PFSK-1 (cell line): Measurements from ENCODE around the gene PPARA.

Experiments
- FOXP2 ChIP-seq: optimal IDR thresholded peaks from 2 replicates; pipeline ENCODE3; 2011; ENCODE audit warnings: borderline replicate concordance, control low read depth, inconsistent platforms; ENCODE audit not compliant: insufficient read depth; ENCODE audit errors: extremely low read length, extremely low read depth
- POLR2AphosphoS5 ChIP-seq: IDR thresholded peaks from 2 replicates; pipeline ENCODE4 v1.6.1; 2012; ENCODE audit warnings: low read depth, mild to moderate bottlenecking, control low read depth, low read length, moderate library complexity
- SIN3A ChIP-seq: IDR thresholded peaks from 2 replicates; pipeline ENCODE4 v1.6.1; 2012; ENCODE audit warnings: mild to moderate bottlenecking, low read length, moderate library complexity, borderline replicate concordance; ENCODE audit not compliant: insufficient read depth
- TAF1 ChIP-seq: IDR thresholded peaks from 2 replicates; pipeline ENCODE4 v1.6.1; 2012; ENCODE audit warnings: low read length, control low read depth, borderline replicate concordance; ENCODE audit not compliant: insufficient read depth
- TF ChIP-seq, protein P1 (sequence below), 2 experiments: IDR thresholded peaks; 2 replicates each; pipeline versions ENCODE4 v1.6.1 to v1.8.0; 2011 to 2012; ENCODE audit warnings: low read depth in 2 of 2, low read length in 2 of 2, control low read depth in 1 of 2, inconsistent platforms in 1 of 2, mild to moderate bottlenecking in 1 of 2, moderate library complexity in 1 of 2; ENCODE audit not compliant: insufficient read depth in 1 of 2

The PPARA gene

DNA sequence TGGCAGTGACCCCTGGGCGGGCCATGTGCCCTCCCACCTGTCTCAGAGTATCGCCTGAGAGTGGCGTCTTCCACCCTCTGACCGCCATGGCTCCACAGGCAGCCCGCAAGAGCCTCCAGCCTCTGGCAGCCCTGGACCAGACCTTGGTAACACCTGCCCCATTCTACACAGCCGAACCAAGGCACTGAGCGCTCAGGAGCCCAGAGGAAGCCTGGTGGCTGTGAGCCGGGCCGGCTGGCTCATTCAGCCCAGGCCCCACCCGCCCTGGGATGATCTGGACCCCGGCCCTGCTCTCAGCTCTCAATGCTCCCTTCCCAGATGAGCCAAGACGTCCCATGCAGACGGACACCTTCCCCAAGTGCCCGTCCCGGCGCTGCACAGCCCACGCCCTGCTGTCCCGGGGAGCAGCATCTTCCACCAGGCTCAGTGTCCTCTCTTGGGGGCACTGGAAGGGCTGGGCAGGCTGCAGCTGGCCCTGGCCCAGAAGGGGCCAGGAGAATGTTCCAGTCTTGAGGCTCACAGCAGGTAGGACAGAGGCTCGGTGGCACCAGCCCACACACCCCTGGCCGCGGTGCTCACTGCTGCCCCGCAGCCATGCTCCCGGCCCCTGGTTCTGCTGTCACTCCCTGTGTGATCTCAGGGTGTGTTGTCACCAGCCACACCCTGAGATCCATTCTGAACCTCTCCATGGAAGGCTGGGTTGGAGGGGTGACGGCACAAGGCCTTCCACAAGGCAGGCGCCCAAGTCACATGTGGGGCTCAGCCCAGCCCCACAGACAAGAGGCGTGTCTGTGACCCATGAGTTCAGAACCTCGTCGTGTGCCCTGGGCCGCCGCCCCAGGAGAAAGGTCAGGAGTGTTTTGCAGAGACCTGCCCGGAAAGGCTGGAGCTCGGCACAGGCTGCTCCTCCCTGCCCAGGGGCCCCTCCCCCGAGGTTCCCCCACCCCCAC lies 24.2 kb upstream of the PPARA start:
- TF ChIP-seq SIN3A (no peak), TAF1 (no peak)

DNA sequence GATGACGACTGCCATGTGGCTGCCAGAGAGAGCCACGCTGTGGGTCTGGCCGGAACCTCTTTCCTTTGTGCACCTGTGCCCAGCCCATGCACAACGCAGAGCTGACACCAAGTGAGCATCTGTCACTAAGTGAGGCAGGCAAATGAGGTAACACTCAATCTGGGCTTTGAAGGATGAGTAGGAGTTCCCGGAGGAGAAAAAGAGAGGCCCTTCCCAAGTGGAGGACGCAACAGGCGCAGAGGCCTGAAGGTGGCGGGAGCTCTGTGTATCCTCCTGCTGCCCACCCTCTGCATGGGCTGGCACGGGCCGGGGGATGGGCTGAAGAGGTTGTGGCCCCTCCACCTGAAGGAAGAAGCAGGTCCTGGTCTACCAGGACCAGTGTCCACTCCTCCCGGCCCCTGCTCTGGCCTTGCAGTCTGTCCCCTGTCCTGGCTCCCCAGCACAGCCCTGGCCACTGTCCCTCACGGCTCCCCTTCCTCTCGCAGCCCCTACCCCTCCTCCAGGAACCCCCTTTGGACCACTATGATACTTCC lies 23.4 kb upstream of the PPARA start:
- TF ChIP-seq, protein P1, sequence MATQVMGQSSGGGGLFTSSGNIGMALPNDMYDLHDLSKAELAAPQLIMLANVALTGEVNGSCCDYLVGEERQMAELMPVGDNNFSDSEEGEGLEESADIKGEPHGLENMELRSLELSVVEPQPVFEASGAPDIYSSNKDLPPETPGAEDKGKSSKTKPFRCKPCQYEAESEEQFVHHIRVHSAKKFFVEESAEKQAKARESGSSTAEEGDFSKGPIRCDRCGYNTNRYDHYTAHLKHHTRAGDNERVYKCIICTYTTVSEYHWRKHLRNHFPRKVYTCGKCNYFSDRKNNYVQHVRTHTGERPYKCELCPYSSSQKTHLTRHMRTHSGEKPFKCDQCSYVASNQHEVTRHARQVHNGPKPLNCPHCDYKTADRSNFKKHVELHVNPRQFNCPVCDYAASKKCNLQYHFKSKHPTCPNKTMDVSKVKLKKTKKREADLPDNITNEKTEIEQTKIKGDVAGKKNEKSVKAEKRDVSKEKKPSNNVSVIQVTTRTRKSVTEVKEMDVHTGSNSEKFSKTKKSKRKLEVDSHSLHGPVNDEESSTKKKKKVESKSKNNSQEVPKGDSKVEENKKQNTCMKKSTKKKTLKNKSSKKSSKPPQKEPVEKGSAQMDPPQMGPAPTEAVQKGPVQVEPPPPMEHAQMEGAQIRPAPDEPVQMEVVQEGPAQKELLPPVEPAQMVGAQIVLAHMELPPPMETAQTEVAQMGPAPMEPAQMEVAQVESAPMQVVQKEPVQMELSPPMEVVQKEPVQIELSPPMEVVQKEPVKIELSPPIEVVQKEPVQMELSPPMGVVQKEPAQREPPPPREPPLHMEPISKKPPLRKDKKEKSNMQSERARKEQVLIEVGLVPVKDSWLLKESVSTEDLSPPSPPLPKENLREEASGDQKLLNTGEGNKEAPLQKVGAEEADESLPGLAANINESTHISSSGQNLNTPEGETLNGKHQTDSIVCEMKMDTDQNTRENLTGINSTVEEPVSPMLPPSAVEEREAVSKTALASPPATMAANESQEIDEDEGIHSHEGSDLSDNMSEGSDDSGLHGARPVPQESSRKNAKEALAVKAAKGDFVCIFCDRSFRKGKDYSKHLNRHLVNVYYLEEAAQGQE (IDR thresholded peaks at IDR 0.05; ENCODE audit: insufficient read depth in 1 of 2, low read depth in 2 of 2, low read length in 2 of 2) = no peak
- TF ChIP-seq POLR2AphosphoS5 (no peak), TAF1 (no peak), FOXP2 (no peak), SIN3A (no peak)

DNA sequence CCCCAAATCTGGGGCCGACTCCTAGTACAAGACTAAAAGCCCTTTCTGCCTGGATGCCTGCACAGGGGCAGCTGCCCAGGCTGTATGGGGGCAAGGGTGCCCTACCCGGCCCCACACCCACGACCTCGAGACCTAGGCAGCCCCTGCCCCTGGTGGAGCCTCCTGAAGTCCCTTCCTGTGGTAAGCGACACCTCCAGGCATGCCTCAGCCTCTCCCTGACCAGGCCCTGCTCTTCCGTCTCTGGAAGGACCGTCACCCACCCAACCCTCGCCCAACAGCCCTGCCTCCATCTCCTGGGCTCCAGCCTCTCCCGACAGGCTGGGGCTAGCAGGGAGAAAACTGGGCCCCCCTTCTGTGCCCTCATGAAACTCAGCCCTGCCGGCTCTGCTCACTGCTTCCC lies 22.8 kb upstream of the PPARA start:
- TF ChIP-seq POLR2AphosphoS5 (no peak), SIN3A (no peak), TAF1 (no peak), FOXP2 (no peak)
- TF ChIP-seq, protein P1 (IDR thresholded peaks at IDR 0.05; ENCODE audit: insufficient read depth in 1 of 2, low read depth in 2 of 2, low read length in 2 of 2) = no peak

DNA sequence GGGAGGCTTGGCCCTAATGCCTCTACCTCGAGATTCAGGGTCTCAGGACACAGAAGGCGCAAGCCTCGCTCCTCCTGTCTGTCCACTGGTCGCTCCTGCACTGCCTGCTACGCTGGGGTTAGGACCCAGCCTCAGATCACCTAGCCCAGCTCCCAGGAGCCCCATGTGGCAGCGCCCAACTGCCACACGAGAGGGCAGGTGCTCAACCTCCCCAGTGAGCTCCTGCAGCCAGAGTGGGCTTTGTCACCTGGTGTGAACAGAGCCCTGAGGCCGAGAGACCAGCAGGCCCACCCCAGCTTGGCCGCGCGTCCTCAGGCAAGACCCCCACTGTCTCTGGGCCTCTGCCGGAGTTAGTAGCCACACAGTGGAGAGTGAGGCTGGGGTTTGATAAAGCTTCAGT lies 21.7 kb upstream of the PPARA start:
- TF ChIP-seq TAF1 (no peak), POLR2AphosphoS5 (no peak), FOXP2 (no peak), SIN3A (no peak)
- TF ChIP-seq, protein P1 (IDR thresholded peaks at IDR 0.05; ENCODE audit: insufficient read depth in 1 of 2, low read depth in 2 of 2, low read length in 2 of 2) = no peak

DNA sequence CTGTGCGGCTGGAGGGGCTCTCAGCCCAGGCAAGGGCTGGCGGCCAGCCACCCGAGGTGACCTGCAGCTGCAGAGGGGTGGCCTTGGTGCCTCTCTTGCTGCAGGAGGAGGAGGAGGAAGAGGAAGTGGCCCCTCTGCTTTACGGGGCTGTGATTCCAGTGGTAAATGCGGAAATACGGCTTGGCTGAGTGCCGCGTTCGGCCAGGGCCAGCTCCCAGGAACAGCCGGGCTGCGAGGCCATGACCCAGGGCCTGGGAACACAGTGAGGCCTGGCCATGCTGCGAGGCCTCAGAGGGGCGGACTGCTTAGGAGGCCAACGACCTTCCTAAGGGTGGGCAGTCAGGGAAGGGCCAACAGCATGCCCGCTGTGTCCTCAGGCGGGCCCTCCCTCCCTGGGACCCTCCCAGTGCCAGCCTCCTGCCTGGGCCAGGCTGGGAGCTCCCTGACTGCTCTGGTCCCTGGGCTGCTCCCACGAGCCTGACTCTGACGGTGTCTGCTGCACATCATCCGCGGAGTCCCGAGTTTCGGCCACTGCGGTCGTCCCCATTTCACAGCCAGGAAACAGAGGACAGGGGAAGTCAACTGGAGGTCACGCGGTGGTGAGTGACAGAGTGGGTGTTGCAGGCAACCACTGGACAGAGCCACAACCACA lies 20.8 kb upstream of the PPARA start:
- peak; percentile 51 for TF ChIP-seq FOXP2
- TF ChIP-seq, protein P1 (IDR thresholded peaks at IDR 0.05; ENCODE audit: insufficient read depth in 1 of 2, low read depth in 2 of 2, low read length in 2 of 2) = no peak; a peak in 1 of 4 replicates
- TF ChIP-seq POLR2AphosphoS5 = no peak
- TF ChIP-seq TAF1 = no peak
- no peak for TF ChIP-seq SIN3A
